GM12878 (cell line): Measurements from ENCODE around the gene IGLON5. TPM values are rescaled to one million over a fixed set of nuclear protein-coding genes. Genes with fewer than 3 reads are reported as not detected.

Source experiments
- EED ChIP-seq: sonication (generic); IDR thresholded peaks from 2 replicates; pipeline ENCODE4 v1.6.1; 2016; ENCODE audit warnings: antibody characterized with exemption, low read depth
- ELK1 ChIP-seq: IDR thresholded peaks from 2 replicates; pipeline ENCODE4 v1.6.1; 2012; ENCODE audit warnings: low read depth, low read length, improper control_type of control experiment
- EP300 ChIP-seq, 2 experiments: fragments of 150-350 bp in 1 of 2; IDR thresholded peaks; 2 replicates each; pipeline ENCODE4 v1.6.1; 2011 to 2012; ENCODE audit warnings: low read depth in 2 of 2, low read length in 2 of 2, borderline replicate concordance in 1 of 2, improper control_type of control experiment in 1 of 2, inconsistent platforms in 1 of 2; ENCODE audit not compliant: control insufficient read depth in 1 of 2
- FOXK2 ChIP-seq: fragments of 450-650 bp; IDR thresholded peaks from 2 replicates; pipeline ENCODE4 v1.6.1; 2017; ENCODE audit warnings: mild to moderate bottlenecking, moderate library complexity
- IKZF2 ChIP-seq, 2 experiments: fragments of 450-650 bp; IDR thresholded peaks; 2 replicates each; pipeline ENCODE4 v1.6.1; 2017; ENCODE audit warnings: mild to moderate bottlenecking in 2 of 2, moderate library complexity in 2 of 2
- IRF5 ChIP-seq: fragments of 450-650 bp; IDR thresholded peaks from 2 replicates; pipeline ENCODE4 v1.6.1; 2017; ENCODE audit warnings: borderline replicate concordance
- MEF2A ChIP-seq: IDR thresholded peaks from 2 replicates; pipeline ENCODE4 v1.6.1; 2011; ENCODE audit warnings: low read depth, mild to moderate bottlenecking, low read length, moderate library complexity; ENCODE audit not compliant: insufficient read depth
- MYC ChIP-seq: IDR thresholded peaks from 2 replicates; pipeline ENCODE4 v1.6.1; 2011; ENCODE audit warnings: mild to moderate bottlenecking, low read length, moderate library complexity, inconsistent platforms; ENCODE audit not compliant: insufficient read depth, insufficient replicate concordance, insufficient read length, severe bottlenecking
- NR2C2 ChIP-seq: IDR thresholded peaks from 2 replicates; pipeline ENCODE4 v1.6.1; 2011; ENCODE audit warnings: borderline replicate concordance, low read depth; ENCODE audit not compliant: control insufficient read depth, insufficient read length
- SIN3A ChIP-seq: IDR thresholded peaks from 2 replicates; pipeline ENCODE4 v1.6.1; 2012; ENCODE audit warnings: low read depth, low read length, improper control_type of control experiment
- SMAD5 ChIP-seq: IDR thresholded peaks from 2 replicates; pipeline ENCODE4 v1.6.1; 2016; ENCODE audit warnings: antibody characterized with exemption, low read depth
- TCF3 ChIP-seq: IDR thresholded peaks from 2 replicates; pipeline ENCODE4 v1.6.1; 2012; ENCODE audit warnings: low read depth, mild to moderate bottlenecking, low read length, borderline replicate concordance; ENCODE audit not compliant: insufficient read depth
- ZBTB11 ChIP-seq: fragments of 450-650 bp; formaldehyde crosslinking; IDR thresholded peaks from 2 replicates; pipeline ENCODE4 v1.5.0; 2022; ENCODE audit warnings: mild to moderate bottlenecking, missing genetic modification characterization
- ZNF622 ChIP-seq: fragments of 450-650 bp; IDR thresholded peaks from 2 replicates; pipeline ENCODE4 v1.6.1; 2017; ENCODE audit warnings: mild to moderate bottlenecking, inconsistent platforms
- polyA plus RNA-seq, 11 experiments: library from polyadenylated mRNA; depleted of rRNA in 4 of 11; unstranded in 6 of 11; stranded (reverse) in 5 of 11; fragments of >200 nt; fragmentation: Nextera tagmentation in 4 of 11; fragmentation: Illumina TruSeq in 1 of 11; extraction: Ambion mirVana in 4 of 11; extraction: Trizol in 1 of 11; gene quantifications; 1 replicate in 1 of 11; 2 replicates in 10 of 11; pipeline versions ENCODE4 v1.2.1 to v1.2.3, GENCODE V29; 2011 to 2016; ENCODE audit warnings: inconsistent platforms in 2 of 11, missing spikeins in 2 of 11, low read depth in 1 of 11
- total RNA-seq, 4 experiments: library from RNA; depleted of rRNA in 3 of 4; stranded (reverse); fragments of >200 nt in 3 of 4; fragmentation: Illumina TruSeq in 1 of 4; extraction: Trizol in 1 of 4; gene quantifications; 2 replicates each; pipeline versions ENCODE4 v1.2.1 to v1.2.3, GENCODE V29; 2013 to 2021
- TF ChIP-seq, protein P1 (sequence below): fragments of 450-650 bp; IDR thresholded peaks from 2 replicates; pipeline ENCODE4 v1.6.1; 2018; ENCODE audit warnings: mild to moderate bottlenecking, low read depth, moderate library complexity; ENCODE audit not compliant: partially characterized antibody
- TF ChIP-seq, protein P2 (sequence below): IDR thresholded peaks from 2 replicates; pipeline ENCODE4 v1.6.1; 2012; ENCODE audit warnings: low read length, inconsistent platforms

Gene IGLON5
- total and polyA plus RNA-seq, 10 of the 15 experiments (the other 5 are each of a cell fraction or from before 2014, with no cell fraction given), result not detected

DNA sequence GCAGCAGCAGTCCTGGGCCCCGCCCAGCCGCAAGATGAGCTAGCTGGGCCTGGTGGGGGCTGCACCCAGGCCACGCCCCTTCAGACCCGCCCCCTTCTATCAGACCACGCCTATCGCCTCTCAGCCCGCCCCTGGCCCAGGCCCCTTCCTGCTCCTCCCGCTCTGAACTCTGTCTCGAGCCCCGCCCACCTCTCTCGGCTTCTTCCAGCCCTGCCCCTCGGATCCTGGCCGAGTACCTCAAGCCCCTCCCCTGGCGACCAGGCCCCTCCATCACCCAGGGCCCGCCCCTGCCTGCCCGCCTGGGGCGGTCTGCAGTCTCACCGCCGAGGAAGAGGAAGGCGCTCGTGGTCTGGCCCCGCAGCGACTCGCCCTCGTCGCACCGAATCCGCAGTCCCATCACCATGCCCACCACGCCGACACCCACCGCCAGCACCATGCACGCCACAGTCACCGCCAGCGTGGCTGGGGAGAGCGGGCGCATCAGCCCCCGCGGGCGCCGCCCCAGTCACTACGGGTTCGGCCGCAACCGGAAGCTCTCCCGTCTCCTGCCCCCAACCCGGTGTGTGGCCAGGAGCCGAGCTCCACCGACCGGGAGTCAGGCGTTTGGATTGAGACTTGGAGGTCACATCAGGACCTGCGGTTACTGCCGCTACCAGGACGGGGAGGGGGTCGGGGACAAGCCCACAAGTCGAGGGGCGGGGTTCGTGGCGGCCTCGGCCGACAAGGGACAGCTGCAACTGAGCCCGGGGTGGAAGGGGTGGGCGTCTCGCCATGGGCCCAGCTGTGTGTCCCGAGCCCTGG is 56.3 kb downstream of the IGLON5 start (continued):
- no peak for TF ChIP-seq EP300 (IDR thresholded peaks at IDR 0.05; ENCODE audit: borderline replicate concordance in 1 of 2, control insufficient read depth in 1 of 2, low read depth in 2 of 2, low read length in 2 of 2)
- TF ChIP-seq IRF5, result peak; percentile 30; the same call in 1 of the 2 replicates
- peak; percentile 7 for TF ChIP-seq MYC
- TF ChIP-seq ZNF622, result no peak
- no peak for TF ChIP-seq NR2C2
- TF ChIP-seq ZBTB11 (CRISPR knock-in tag), result no peak
- TF ChIP-seq IKZF2 (IDR thresholded peaks at IDR 0.05), result peak; percentile 62 to 73
- TF ChIP-seq MEF2A, result no peak
- TF ChIP-seq, protein P1, sequence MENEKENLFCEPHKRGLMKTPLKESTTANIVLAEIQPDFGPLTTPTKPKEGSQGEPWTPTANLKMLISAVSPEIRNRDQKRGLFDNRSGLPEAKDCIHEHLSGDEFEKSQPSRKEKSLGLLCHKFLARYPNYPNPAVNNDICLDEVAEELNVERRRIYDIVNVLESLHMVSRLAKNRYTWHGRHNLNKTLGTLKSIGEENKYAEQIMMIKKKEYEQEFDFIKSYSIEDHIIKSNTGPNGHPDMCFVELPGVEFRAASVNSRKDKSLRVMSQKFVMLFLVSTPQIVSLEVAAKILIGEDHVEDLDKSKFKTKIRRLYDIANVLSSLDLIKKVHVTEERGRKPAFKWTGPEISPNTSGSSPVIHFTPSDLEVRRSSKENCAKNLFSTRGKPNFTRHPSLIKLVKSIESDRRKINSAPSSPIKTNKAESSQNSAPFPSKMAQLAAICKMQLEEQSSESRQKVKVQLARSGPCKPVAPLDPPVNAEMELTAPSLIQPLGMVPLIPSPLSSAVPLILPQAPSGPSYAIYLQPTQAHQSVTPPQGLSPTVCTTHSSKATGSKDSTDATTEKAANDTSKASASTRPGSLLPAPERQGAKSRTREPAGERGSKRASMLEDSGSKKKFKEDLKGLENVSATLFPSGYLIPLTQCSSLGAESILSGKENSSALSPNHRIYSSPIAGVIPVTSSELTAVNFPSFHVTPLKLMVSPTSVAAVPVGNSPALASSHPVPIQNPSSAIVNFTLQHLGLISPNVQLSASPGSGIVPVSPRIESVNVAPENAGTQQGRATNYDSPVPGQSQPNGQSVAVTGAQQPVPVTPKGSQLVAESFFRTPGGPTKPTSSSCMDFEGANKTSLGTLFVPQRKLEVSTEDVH, result no peak
- TF ChIP-seq SMAD5, result no peak
- no peak for TF ChIP-seq FOXK2
- 0 out of 2 replicates have a peak, but pooled peaks have one; percentile 25 for TF ChIP-seq ELK1
- TF ChIP-seq, protein P2, sequence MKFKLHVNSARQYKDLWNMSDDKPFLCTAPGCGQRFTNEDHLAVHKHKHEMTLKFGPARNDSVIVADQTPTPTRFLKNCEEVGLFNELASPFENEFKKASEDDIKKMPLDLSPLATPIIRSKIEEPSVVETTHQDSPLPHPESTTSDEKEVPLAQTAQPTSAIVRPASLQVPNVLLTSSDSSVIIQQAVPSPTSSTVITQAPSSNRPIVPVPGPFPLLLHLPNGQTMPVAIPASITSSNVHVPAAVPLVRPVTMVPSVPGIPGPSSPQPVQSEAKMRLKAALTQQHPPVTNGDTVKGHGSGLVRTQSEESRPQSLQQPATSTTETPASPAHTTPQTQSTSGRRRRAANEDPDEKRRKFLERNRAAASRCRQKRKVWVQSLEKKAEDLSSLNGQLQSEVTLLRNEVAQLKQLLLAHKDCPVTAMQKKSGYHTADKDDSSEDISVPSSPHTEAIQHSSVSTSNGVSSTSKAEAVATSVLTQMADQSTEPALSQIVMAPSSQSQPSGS, result no peak
- no peak for TF ChIP-seq SIN3A
- TF ChIP-seq TCF3, result no peak
- peak; percentile 44 for TF ChIP-seq EED
